Heart right ventricle (tissue), 16 donors: Measurements from ENCODE around the gene MAGI2. TPM values are rescaled to one million over a fixed set of nuclear protein-coding genes. Genes with fewer than 3 reads are reported as not detected.

ENCODE experiments used
- ATAC-seq, 8 donors: fragments of 200-7000 bp; cut with Tn5 transposase; one replicate each; pipeline ENCODE4 v1.9.1; 2020; ENCODE audit warnings: mild to moderate bottlenecking in 8 of 8, moderate library complexity in 8 of 8, moderate number of reproducible peaks in 1 of 8
- DNase-seq, 2 donors: peaks; one replicate each; pipeline ENCODE4 v3.0.0-alpha.2; 2020
- H3K27ac ChIP-seq, 10 donors: fragments of 200-600 bp; sonication (generic) in 2 of 10; one replicate each; pipeline versions ENCODE4 v1.5.0 to v1.8.0; 2020 to 2022; ENCODE audit warnings: mild to moderate bottlenecking in 3 of 10
- H3K27me3 ChIP-seq, 7 donors: fragments of 200-600 bp; one replicate each; pipeline ENCODE4 v1.8.0; 2021 to 2022; ENCODE audit warnings: mild to moderate bottlenecking in 2 of 7
- H3K36me3 ChIP-seq, 9 donors: fragments of 200-600 bp; sonication (generic) in 1 of 9; one replicate each; pipeline versions ENCODE4 v1.5.0 to v1.8.0; 2020 to 2022; ENCODE audit warnings: mild to moderate bottlenecking in 2 of 9
- H3K4me1 ChIP-seq, 9 donors: fragments of 200-600 bp; sonication (generic) in 1 of 9; one replicate each; pipeline versions ENCODE4 v1.5.0 to v1.8.0; 2020 to 2022; ENCODE audit warnings: mild to moderate bottlenecking in 4 of 9
- H3K4me3 ChIP-seq, 10 donors: fragments of 200-600 bp; sonication (generic) in 2 of 10; one replicate each; pipeline versions ENCODE4 v1.5.0 to v1.8.0; 2020 to 2022; ENCODE audit warnings: mild to moderate bottlenecking in 7 of 10, moderate library complexity in 2 of 10
- H3K9me3 ChIP-seq, 11 donors: fragments of 200-600 bp in 10 of 11; sonication (generic) in 2 of 11; one replicate each; pipeline versions ENCODE4 v1.5.0 to v1.8.0; 2013 to 2022; ENCODE audit warnings: mild to moderate bottlenecking in 2 of 11, control low read depth in 1 of 11, moderate library complexity in 1 of 11
- CTCF ChIP-seq, 9 donors: fragments of 200-600 bp; sonication (generic) in 2 of 9; IDR thresholded peaks; one replicate each; pipeline versions ENCODE4 v1.5.0 to v1.8.0; 2021 to 2022; ENCODE audit warnings: antibody characterized with exemption in 9 of 9, mild to moderate bottlenecking in 5 of 9, moderate library complexity in 1 of 9
- WGBS, 2 donors: extraction: QIAGEN DNeasy Blood & Tissue Kit; methylation state at CpG; one replicate each; pipeline ENCODE4 v1.1.7; 2013; ENCODE audit warnings: inconsistent platforms in 1 of 2; 5-methylcytosine and 5-hydroxymethylcytosine counted together
- intact Hi-C, 10 donors: fragments of 100-400 bp; cut with DNase I; formaldehyde crosslinking; loops; one replicate each; pipeline versions ENCODE4 v1.11.1 to v1.14.2; 2022
- polyA plus RNA-seq, 2 donors: library from polyadenylated mRNA; stranded (reverse); fragments of 200-250 nt; gene quantifications; one replicate each; pipeline ENCODE4 v1.2.3, GENCODE V29; 2013
- total RNA-seq, 10 donors: library from RNA; stranded (reverse); fragmentation: NEBNext Ultra II Directional in 3 of 10; extraction: Animal tissue kit (Norgen Biotek cat#: 25700) in 3 of 10; gene quantifications; one replicate each; pipeline versions ENCODE4 v1.2.1 to v1.2.4, GENCODE V29; 2021 to 2023
- donor health status: Arrhythmogenic right ventricular cardiomyopathy.
- donor health status: ischemic (EF 13 %, LVEDD 7.1; RV severe dilation, severe dysfunction).
- donor health status: healthy with polysubstance abuse.
- donor health status: DM: no; HTN: yes; CAD: no.
- donor health status: DM: no; HTN: no; CAD: no.
- donor health status: ischemic (EF 25% LVEDD 6.9; RV normal size, moderate dysfunction).
- donor health status: ischemic (EF 25% LVEDD 5.7; RV mildly dilated, moderate dysfunction).
- donor health status: healthy.
- donor health status: DM: yes; HTN: yes; CAD: no.
- donor health status: Ischemic cardiomyopathy.
- donor health status: ischemic (EF 35%, LVEDD 5.7; RV mildly dilated, moderate dysfunction).
- donor health status: nonischemic (EF 11% LVEDD 7.7; RV severe dilation, severe dysfunction).
- donor health status: DM: yes; HTN: yes; CAD: no.
- donor health status: PGD.
- donor health status: ischemic (EF 29% LVEDD 5.4; RV normal size, mild dysfunction).
- donor health status: nonischemic (EF 23%, LVEDD 6.1; RV moderate dilation, normal function).

Gene MAGI2
- total and polyA plus RNA-seq, 12 donors, result 0.83 to 6.0 (median 4.1) TPM

DNA sequence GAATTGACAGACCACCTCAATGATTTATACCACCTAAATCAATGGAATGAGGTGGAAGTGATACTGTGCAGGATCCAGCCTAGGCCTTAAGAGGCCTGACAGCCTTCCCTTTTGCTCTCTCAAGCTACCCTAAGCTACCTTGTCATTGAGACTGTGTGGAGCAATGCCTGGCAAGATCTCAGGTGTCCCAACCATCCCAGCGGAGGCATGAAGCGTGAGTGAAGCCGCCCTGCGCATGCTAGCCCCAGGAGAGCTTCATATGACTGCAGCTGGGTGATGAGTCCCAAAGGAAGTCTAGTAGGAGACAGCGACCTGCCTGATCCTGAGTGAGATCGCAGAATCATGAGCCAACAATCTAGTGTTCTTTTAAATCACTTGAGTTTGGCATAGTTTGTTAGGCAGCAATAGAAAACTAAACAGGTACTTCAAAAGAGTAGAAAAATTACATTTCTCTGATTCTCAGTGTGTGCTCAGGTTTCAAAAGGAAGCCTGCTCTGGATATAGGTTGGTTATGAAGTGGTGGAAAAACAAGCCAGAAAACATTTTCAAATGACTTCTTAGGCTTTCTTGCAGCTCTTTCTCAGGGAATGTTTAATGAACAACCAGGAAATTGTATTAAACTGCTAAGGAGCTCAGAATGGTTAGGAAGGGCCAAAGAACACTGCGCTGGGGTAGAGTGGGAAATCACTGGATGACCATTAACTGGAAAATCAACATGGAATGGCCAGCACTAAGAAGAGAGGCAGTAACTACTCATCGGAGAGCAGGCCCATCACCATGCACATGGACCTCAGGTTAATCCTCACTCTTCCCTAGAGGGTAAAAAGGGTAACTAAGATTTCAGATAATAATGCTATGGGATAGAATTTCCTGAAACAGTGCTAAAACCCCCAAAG is 1119.7 kb downstream of the MAGI2 start:
- TF ChIP-seq CTCF (IDR thresholded peaks at IDR 0.05), result no peak
- intact Hi-C loops, result no loop called here
- WGBS, 2 donors, result 93 to 95% methylated on average over 8 of the region's 8 CpGs

DNA sequence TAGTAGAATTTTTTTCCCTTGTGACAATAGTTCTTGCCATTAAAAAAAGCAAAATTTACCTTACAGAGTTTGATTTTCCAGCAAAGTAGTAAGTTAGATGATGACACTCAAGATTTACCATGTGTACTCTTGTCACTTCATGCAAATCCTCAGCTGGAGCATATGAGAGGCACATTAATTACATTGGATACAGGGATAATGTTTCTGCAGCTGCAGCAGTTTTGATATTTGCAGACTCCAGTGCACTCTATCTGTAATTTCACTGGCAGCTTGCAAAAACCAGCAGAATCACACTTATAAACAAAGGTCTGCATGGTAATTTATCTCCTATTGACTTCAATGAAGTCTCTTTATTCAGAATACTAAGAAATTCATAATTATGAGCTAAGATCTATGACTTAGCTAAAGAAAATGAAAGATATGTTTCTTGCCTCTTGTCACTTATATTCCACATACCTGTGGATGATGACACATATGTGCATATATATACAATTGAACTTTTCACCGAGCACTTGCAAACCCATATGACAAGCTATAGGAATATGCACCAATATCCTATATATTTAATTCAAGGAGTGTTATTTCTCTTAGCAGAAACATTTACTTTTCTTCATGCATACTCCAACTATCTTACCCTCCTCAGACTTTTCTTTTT is 1124.3 kb downstream of the MAGI2 start:
- ATAC-seq (no peak), DNase-seq (no peak)
- no peaks in the 10 kb centered on the region for H3K9me3 ChIP-seq
- no peaks in the 10 kb centered on the region for H3K27me3 ChIP-seq
- WGBS, 2 donors, result 44 to 55% methylated on average over 1 of the region's 1 CpG
- no peak overlapping the region for H3K27ac ChIP-seq
- no peaks in the 10 kb centered on the region for H3K36me3 ChIP-seq
- no peak overlapping the region for H3K4me3 ChIP-seq
- TF ChIP-seq CTCF (IDR thresholded peaks at IDR 0.05), result no peak
- H3K4me1 ChIP-seq, result peaks cover 0 to 10% (median 0%) of the 10 kb centered on the region in 9 donors
- intact Hi-C loops, result no loop called here

More for the DNA sequence above, 1119.7 kb downstream of the MAGI2 start:
- DNase-seq (no peak), ATAC-seq (no peak)
- H3K4me1 ChIP-seq, result no peaks in the 10 kb centered on the region
- H3K9me3 ChIP-seq, result no peaks in the 10 kb centered on the region
- no peaks in the 10 kb centered on the region for H3K27me3 ChIP-seq
- H3K27ac ChIP-seq, result no peak overlapping the region
- H3K4me3 ChIP-seq, result no peak overlapping the region
- H3K36me3 ChIP-seq, result no peaks in the 10 kb centered on the region

GRCh38 chr7:78327718-78328117 is 1125.7 kb downstream of the MAGI2 start:
- DNase-seq (no peak), ATAC-seq (no peak)
- no peak overlapping the region for H3K4me3 ChIP-seq
- H3K4me1 ChIP-seq, result peaks cover 0 to 10% (median 0%) of the 10 kb centered on the region in 9 donors
- TF ChIP-seq CTCF (IDR thresholded peaks at IDR 0.05), result no peak
- no peaks in the 10 kb centered on the region for H3K27me3 ChIP-seq
- H3K9me3 ChIP-seq, result no peaks in the 10 kb centered on the region
- no peaks in the 10 kb centered on the region for H3K36me3 ChIP-seq
- H3K27ac ChIP-seq, result no peak overlapping the region
- 88 to 93% methylated on average over 1 of the region's 1 CpG for WGBS, 2 donors
- intact Hi-C loops, result no loop called here

DNA sequence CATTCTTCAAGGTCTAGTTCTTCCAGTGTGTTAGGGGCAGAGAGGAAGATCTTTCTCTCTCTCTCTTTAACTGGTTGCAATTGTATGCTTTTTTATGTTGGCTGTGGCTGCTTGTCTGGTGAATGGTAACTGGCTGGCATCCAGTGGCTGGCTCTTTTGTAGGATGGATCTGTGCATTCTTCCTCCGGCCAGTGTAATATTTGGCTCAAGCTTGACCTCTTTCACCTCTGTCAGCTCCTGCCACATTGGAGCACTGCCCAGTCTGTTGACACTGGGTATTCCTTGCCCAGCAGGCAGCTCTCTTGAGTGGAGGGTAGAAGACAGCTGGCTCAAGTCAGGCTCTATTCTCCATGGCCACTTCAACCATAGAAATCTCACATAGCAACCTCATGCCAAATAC is 1126.6 kb downstream of the MAGI2 start:
- peaks cover 0 to 10% (median 0%) of the 10 kb centered on the region in 9 donors for H3K4me1 ChIP-seq
- H3K9me3 ChIP-seq, result peaks cover 0 to 6% (median 0%) of the 10 kb centered on the region in 11 donors
- intact Hi-C loops, result no loop called here
- H3K36me3 ChIP-seq, result no peaks in the 10 kb centered on the region
- H3K4me3 ChIP-seq, result no peak overlapping the region
- no peaks in the 10 kb centered on the region for H3K27me3 ChIP-seq
- no peak overlapping the region for H3K27ac ChIP-seq
- DNase-seq (peak; percentile 14 to 25), ATAC-seq (peak in 6 of 8 donors; percentile 53 to 73 (median 70))
- 25 to 38% methylated on average over 1 of the region's 1 CpG for WGBS, 2 donors
- no peak for TF ChIP-seq CTCF (IDR thresholded peaks at IDR 0.05)
